GM13977 (cell line): ENCODE measurements around the gene GLIS2.
A peak's percentile ranks its signal among the peaks of the same experiment; 100 is the strongest.

Experiments
- DNase-seq: peaks from one replicate; pipeline ENCODE4 v3.0.0; 2012; ENCODE audit warnings: low spot score
- CTCF ChIP-seq: IDR thresholded peaks from 2 replicates; pipeline ENCODE4 v1.5.1; 2012; ENCODE audit warnings: mild to moderate bottlenecking, control low read depth; ENCODE audit not compliant: insufficient read depth; ENCODE audit errors: extremely low read depth, missing control alignments
- in situ Hi-C: fragments of 300-500 bp; cut with MboI; formaldehyde crosslinking; loops from one replicate; pipeline ENCODE4 v1.12.0; 2022; ENCODE audit warnings: low sequenced_read_pairs, low pct_unique_long_range_greater_than_20kb, mixed read lengths, inconsistent platforms; ENCODE audit not compliant: unreplicated experiment

GLIS2 gene

GRCh38 chr16:4370151-4370550, 54.3 kb downstream of the GLIS2 start:
- no peak for DNase-seq
- no peak for TF ChIP-seq CTCF
- in situ Hi-C loops: no loop called here

- DNase-seq: no peak
- no peak for TF ChIP-seq CTCF
- in situ Hi-C loops: no loop called here
These were observed 54.9 kb downstream of the GLIS2 start for GRCh38 chr16:4370570-4371356.

GRCh38 chr16:4371357-4372000, 55.6 kb downstream of the GLIS2 start, which contains the start of gene VASN:
Gene VASN (plus strand): TSS chr16:4371848. CDS start chr16:4380878, 9,030 bp downstream.
- TF ChIP-seq CTCF: no peak
- in situ Hi-C loops: no loop called here
- DNase-seq: peak; percentile 97

GRCh38 chr16:4372001-4372577, 56.2 kb downstream of the GLIS2 start:
- in situ Hi-C loops: no loop called here
- no peak for TF ChIP-seq CTCF
- no peak for DNase-seq

GRCh38 chr16:4372578-4373355, 56.9 kb downstream of the GLIS2 start:
- no peak for DNase-seq
- in situ Hi-C loops: no loop called here
- TF ChIP-seq CTCF: no peak

GRCh38 chr16:4373356-4373908, 57.6 kb downstream of the GLIS2 start:
- in situ Hi-C loops: no loop called here
- DNase-seq: no peak

More at GRCh38 chr16:4373356-4373908, 57.6 kb downstream of the GLIS2 start:
- no peak for TF ChIP-seq CTCF
